CMK (cell line): Measurements from ENCODE around the gene C1QL2.

Source experiments
- DNase-seq: peaks from one replicate; pipeline ENCODE4 v3.0.0-alpha.2; 2010; ENCODE audit warnings: low read depth

C1QL2 gene

DNA sequence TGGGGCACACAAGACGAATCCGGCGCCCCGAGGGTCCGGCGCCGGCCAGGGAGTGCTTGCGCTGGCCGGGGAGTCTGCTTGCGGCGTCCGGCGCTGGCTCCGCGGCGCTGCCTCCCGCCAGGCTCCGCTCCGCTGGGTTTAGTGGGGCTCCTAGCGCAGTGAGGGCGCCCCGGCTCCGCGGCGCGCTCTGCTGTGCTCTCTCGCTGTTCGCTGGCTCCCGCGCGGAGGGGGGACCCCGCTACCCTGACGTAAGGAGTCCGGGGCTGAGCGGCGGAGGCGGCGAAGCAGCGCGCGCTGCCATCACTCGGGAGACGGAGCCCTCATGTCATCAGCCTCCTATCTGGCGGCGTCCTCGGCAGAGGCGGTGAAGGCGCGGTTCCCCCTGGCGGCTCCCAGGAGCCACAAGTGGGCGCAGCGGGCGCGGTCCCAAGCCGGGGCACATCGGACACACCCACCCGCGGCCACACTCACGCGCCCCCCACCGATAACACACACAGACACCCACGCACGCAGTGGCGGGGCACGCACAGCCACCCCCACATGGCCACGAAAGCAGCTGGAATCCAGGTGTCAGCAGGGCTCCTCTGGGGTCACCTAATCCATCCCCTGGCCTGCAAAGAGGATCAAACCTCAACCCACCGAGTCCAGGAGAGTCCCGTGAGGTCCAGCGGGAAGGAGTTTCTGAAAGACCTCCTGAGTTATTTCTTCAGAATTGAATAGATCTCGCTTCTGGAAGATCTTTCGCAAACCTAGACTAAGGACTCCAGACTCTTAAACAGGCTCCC, at the start of gene C1QL2:
C1QL2 (minus strand) TSS at position 189 of the 785 bp plus-strand sequence. CDS start 482 bp downstream, outside the sequence.
- no peak for DNase-seq

DNA sequence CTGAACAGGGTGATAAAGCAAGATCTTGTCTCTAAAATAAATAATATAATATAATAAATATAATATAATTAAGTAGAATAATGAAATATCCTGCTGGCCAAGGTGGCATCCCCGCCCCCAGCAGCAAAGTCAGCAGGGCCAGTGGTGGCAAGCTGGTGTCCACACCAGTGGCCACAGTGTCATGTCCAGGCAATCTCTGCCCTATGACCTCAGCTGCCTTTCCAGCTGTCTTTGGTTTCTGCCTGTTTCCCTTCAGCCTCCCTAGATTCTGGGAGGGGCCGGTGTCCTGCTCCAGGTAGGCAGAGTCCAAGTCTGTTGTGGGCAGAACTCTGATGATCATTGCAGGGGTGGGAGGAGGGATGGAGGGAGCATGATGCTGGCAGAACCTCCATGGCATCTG, 48.9 kb upstream of the C1QL2 start:
- no peak for DNase-seq

DNA sequence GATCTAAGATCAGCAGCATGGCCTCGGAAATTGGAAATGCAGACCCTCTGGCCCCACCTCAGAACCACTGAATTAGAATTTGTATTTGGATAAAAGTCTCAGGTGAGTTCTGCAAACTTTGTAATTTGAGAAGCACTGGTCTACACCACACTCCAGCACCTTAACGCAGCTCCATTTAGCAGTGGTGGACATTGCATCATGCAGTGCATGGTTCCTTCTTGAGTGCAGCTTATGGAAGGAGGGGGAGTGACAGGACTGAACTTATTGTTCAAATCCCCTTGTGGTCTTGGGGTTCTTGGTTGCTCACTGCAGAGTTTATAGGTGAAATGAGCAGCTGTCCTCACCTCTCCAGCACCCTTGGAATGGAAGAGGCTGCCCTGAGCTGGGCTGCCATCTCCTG, 47.6 kb upstream of the C1QL2 start:
- no peak for DNase-seq

DNA sequence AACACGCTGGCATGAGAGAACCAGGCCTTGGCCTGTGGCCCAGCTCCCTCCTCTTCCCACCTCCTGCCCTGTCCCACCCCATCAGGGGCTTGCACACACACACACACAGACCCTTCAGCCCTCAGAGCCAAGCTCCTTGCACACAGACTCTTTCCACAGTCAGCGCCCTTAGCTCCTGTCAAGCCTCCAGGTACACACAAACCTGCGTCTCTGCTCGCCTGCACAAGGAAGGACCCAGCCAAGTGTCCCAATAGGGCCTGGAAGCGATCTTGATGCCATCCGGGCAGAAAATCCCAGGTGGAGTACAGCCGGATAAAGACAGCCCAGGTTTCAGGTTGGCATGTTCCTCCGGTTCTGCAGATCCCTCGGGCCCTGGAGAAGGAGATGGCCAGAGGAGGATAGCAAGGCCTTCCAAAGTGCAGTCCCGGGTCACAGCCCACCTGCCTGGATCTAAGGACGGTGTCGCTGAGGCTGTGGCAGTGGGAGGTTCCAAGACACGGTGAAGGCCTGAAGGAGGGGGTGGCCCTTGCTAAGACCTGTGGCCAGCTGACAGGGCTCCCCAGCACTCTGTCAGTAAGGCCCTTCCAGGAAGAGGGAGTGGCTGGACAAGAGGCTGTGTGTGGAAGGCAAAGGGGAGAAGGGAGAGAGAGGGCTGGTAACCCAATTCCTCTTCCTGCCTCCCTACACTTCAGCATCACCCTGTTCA, 46.6 kb upstream of the C1QL2 start:
- no peak for DNase-seq

DNA sequence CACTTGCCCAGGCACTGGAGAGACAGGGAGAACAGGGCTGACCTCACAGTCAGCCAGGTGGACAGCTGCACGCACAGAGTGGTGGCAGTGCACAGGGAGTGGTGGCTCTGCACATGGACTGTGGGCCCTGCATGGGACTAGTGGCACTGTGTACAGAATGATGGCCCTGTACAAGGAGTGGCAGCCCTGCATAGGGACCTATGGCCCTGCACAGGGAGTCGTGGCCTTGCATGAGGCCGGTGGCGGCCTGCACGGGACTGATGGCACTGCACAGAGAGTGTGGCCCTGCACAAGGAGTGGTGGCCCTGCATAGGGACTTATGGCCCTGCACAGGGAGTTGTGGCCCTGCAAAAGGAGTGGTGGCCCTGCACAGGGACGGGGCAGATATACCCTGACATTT, 46.0 kb upstream of the C1QL2 start:
- no peak for DNase-seq

DNA sequence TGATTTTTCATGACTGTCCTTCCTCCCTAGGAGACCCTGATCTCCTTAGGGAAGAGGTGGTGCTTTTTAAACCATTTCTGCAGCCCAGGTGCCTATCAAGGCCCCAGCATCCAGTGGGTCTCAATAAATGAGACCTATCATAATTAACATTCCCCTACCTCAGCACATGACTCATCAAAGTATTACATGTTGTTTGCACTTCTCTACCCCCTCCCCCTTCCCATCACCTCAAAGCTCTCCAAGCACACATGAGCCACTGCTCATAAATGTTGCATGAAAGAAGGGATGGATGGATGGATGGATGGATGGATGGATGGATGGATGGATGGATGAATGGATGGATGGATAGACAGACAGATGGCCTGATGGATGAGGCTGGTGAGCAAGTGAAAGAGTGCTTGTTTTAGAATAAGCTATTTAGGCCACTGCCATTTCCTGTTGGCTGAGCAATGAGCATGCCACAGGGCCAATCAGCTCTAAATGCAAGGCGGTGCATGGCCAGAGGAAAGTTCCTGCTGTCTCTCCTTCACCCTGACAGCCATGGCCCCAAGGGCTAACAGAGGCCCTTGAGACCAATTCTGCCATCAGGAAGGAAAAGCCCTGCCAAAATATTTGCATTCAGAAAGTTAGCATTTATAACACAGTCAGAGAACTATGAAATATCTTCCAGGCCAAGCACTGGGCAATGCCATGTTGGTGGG, 44.2 kb upstream of the C1QL2 start:
- no peak for DNase-seq

DNA sequence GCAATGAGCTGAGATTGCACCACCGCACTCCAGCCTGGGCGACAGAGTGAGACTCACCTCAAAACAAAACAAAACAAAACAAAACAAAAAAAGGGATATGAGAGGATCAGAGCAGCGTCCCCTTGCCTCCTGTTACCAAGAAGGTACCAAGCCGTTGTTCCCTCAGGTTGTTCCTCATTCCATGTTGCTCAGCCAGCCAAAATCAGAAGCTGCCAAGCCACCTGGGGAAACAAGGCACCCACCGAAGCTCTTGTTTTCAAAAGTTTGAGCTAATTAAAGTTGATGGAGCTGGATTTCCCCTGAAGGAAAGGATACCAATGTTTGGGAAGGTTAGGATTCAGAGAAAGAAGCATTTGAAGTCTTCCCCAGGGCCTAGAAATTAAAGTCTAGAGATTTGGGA, 43.3 kb upstream of the C1QL2 start:
- DNase-seq, result no peak

DNA sequence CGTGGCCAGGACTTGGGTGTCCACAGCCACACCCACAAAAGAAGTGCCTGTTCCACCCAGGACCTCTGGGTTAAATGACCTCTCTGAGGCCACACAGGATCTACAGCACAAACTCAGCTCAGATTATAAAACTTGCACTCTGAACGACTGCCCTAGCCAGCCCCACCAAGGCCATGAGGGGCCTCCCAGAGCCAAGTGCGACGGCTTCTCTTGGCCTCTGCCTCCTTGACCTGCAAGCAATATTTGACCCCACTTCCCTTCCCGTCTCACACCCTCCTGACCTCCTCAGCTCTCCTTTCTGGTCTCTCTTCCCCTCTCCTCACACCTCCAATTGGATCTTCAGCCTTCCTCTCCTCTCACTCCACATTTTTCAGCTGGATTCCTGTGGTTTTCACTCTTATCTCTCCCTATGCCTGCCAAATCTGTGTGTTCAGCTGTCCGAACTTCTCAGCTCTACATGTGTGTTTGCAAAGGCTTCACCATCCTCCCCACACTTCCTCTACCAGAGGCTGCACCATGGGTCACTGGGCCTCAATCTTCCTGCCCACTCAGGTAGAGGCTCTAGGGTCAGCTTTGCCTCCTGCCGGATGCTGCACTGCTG, 39.8 kb upstream of the C1QL2 start:
- DNase-seq, result no peak

DNA sequence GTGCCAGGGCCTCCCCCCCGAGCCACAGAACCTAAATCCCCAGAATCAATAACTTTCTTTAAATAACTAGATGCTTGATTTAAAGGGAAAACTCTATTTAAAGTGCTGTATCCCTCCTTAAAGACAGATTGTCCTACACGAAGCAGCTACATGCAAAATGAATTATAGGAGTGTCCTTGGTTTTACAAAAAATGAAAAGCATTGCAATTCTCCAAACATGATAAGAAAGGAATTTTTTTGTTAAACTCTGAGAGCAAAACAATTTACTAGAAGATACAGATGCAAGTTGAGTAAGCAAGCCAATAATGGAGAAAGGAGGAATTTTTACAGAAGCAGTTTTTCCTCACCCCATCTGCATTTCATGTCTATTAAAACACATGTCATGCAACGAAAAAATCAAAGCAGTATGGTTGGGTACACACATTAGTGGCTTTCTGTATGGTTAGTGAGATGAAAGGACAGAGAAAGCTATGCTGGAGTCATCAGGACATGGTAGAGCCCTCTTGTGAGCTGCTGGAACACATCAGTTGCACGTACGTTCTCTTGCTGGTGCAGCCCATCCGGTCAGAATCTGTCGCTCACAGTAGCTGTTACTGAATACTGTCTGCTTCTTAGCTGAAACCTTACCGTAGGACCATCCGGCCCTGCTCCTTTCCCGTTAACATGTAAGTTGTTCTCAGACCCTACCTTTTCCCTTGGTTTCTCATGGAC, 39.1 kb upstream of the C1QL2 start:
- DNase-seq, result no peak

DNA sequence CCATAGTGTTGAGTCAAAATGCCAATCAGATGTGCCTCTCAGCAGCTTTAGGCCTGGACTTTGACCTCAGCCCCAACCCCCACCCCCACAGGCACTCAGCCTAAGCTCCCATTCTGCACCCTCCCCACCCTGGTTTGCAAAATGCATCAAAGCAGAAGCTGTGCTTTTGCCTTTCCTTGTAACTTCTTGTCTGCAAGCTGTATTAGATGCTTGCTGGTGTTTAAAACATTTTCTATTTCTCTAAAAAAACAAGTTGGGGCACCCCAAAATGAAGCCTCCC, 38.5 kb upstream of the C1QL2 start:
- no peak for DNase-seq

DNA sequence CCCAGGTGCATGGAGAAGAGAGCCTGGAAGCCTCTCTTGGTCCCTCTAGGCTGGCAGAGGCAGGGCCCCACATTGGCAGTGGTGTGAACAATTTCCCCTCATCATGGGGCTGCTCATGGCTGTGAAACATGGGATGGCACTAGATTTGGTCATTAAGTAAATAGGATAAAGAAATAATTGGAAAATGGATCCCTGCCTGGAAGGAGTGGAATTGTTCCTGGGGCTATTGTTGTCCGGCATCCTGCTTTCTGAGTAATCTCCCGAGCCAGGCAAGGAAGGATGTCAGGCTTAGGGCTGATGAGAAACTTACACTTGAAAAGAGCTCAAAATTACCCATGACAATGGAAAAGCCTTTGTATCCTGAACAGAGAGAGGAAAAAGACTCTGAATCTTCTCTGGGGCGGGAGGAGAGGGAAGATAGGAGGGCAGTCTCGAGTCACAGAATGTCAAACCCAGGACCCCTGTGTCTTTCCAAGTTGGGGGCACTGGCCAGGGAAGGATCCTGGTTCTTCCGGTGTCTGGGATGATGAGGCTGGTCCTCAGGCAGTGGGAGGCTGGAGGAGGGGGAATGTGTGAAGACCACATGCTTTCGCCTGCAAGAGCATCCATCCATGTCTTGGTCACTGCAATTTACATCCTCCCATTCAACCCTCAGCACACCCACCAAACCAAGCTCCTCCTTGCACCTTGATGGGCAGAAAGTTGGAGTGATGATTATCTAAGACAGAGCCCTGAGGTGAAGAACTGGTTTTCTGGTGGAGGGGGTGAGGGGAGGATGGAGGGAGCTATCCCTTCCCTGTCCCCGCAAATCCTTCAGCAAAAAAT, 38.0 kb upstream of the C1QL2 start:
- DNase-seq, result no peak

DNA sequence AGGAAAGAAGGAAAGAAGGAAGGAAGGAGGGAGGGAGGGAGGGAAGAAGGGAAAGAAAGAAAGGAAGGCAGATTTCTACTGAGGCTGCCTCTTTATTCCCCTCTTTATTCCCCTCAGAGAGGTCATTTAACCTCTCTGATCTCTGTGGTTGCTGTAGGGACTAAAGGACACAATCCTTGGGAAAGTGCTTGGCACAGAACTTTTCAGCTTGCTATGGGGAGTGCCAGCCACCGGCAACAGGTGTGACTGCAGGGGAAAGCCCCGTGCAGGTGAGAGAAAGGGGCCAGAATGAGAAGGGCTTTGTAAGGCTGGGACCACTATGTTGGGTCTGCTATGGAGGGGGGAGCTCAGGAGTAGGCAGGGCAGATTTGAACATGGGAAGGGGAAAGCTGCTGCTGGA, 37.3 kb upstream of the C1QL2 start:
- DNase-seq, result no peak

DNA sequence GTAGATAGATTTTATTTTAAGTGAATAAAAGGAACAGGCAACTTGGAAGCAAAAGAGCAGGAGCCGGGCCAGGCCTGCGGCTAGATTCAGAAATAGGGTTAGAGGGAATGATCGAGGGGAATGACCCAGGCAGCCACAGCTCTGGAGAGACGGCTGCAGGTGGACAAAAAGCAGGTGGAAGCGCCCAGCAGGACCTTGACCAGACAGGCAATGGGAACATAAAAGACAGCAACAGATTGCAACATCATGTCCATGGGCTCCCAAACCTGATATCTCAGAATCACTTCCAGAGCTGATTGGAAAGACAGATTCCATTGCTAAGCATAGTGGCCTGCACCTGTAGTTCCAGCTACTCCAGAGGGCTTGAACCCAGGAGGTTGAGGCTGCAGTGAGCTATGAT, 36.5 kb upstream of the C1QL2 start:
- DNase-seq, result no peak

DNA sequence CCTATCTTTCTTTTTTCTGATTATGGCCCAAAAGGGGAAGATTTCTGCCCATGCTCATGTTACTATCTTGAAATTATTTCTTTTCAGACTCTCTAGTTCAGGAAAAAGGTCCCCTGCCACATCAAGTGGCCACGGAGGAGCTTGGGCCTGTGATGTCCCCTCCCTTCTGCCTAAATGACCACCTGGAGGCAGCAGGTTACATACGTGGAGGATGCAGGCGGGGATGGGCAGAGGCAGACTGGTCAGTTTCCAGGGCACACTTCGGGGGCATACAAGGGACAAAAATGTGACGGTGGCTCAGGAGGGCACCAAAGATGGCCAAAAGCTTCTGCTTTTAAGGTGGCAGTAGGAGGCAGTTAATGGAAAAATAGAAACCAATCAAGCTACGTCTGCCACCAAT, 34.3 kb upstream of the C1QL2 start:
- no peak for DNase-seq

DNA sequence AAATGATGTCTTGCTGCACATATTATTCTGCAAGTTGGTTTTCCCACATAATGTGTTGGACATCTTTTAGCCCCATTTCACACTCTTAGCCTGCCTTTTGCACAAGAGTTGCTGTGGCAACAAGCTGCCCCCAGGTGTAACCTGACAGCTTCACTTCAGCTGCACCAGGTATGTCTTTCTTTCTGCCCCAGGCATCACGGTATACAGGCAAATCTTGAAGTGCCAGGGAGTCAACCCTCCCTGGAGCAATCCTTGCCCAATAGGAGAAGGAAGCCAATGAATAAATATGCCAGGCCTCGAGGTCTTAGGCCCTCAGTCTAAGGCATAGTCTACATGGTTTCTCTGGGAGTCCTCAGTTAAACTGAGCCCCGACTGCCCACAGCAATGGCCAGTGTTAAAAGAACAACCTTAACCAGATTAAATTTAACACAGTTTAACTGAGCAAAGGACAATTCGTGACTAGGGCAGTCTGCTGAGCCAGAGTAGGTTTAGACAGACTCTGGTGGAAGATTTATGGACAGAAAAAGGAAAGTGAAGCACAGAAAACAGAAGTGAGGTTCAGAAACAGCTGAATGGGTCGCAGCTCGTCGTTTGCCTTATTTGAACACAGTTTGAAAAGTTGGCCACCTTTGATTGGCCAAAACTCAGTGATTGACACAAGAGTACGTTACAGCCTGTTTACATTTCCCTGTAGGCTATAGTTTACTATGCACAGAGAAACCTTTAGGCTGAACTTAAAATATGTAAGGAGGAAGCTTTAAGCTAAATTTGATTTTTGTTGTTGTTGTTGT, 32.0 kb upstream of the C1QL2 start:
- DNase-seq, result no peak

DNA sequence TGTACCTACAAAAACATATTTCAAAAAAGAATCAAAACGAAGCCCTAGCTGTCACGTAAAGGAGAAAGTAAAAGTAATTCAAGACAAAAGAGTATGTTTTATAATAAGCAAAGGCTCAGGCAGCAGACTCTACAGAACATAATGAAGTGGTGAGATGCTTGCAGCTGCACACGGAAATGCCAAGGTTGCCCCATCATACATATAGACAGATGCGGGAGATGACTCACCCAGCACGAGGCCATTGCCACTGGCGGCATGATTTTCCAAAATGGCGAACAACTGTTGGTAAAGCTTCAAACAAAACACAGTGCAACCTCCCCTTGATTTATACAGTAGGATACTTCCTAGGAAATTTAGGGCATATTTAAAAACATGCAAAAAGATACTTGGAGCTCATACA, 26.0 kb upstream of the C1QL2 start:
- DNase-seq, result no peak

DNA sequence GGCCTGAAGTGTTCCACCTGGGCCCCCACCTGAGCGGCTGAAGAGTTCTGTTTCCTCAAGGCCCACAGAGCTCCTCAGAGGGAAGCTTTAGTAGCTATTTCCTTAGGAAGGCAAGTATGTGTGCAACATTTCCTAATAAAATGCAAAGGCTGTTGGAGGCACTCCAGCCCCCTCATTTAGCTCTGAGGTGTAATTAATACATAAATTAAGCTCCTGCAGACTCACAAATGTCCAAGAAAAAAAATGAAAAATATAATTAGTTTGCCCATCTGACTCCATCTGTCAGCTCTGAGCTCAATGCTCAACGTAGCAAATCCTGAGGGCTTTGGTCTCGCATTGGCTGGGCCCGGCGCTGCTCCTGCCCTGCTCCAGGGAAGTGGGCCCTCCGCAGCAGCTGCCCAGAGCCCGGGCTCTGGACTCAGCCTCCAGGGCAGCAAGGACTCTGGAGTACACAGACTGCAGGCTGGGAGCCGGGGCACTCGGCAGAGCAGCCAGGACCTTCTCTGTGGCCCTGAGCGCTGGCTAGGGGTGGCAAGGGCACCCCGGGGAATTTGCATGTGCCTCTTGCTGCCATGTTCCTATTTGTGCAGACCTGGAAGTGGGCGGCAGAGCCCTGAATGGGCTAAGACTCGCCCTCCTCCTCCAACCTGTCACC, 23.4 kb upstream of the C1QL2 start:
- no peak for DNase-seq

DNA sequence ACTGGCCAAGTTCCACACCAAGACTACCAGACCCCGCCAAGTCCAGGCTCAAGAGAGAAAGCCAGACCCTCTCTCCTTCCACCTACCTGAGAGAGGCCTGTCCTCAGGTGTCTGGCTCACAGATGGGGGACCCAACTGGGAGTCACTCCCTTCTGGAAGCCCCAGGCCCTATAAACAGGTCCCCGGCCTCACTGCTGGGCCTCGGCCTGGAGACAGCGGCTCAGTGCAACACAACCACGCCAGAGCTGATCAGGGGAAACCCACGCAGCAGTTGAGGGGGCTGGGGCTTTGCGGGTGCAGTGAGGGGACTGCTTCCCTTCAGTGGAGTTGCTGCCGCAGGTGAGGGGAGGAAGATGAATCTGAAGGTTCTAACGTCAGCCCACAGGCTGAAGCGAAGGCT, 22.8 kb upstream of the C1QL2 start:
- no peak for DNase-seq

DNA sequence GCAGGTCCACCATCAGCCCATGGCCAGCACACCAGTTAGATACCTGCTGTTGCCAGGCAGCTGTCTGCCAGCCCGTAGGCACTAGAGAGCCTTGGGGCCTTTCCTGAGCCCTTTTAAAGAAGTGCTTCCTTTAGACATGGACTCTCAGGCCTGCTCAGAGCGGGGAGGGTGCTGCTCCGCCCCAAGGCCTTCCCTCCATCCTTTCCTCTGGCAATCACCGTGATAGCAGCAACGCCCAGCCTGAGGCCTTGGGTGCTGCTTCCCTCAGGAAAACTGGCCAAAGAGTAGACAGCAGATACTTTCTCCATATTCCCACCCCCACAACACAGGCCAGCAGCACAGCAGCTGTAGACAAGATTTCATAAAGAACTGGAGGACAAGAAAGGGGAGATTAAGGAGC, 22.3 kb upstream of the C1QL2 start:
- no peak for DNase-seq

DNA sequence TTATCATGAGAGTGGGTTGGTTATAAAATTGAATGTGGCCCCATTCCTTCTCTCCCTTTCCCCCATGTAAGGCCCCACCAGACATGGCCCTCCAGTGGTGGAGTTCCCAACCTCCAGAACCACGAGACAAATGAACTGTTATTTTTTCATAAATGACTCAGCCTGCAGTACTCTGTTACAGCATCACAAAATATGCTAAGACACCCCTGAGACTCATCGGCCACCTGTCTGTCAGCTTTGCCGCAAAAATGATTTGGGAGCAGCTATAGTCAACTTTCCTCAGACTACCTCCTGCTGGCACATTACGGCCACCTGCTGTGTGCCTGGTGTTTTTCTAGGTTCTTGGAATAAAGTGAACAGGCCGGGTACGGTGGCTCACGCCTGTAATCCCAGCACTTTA, 21.4 kb upstream of the C1QL2 start:
- DNase-seq, result no peak
